Neural crest cell (in vitro differentiated cells): Measurements from ENCODE around the gene MORC2. TPM values are rescaled to one million over a fixed set of nuclear protein-coding genes. Genes with fewer than 3 reads are reported as not detected.

Experiments used
- DNase-seq: peaks from one replicate; pipeline ENCODE4 v3.0.0; 2021; ENCODE audit warnings: low read depth, mixed read lengths, low spot score
- H3K27ac Mint-ChIP-seq: one replicate; pipeline ENCODE4 v1.8.0; 2021; ENCODE audit warnings: mild to moderate bottlenecking, mixed read lengths; ENCODE audit not compliant: unreplicated experiment
- H3K27me3 Mint-ChIP-seq: 2 replicates; pipeline ENCODE4 v1.8.0; 2021; ENCODE audit warnings: low read depth, mild to moderate bottlenecking, mixed read lengths
- H3K36me3 Mint-ChIP-seq: 2 replicates; pipeline ENCODE4 v1.8.0; 2021; ENCODE audit warnings: low read depth, mild to moderate bottlenecking, mixed read lengths
- H3K4me1 Mint-ChIP-seq: 2 replicates; pipeline ENCODE4 v1.8.0; 2021; ENCODE audit warnings: mixed read lengths
- H3K4me3 Mint-ChIP-seq: one replicate; pipeline ENCODE4 v1.8.0; 2021; ENCODE audit warnings: mild to moderate bottlenecking, mixed read lengths
- H3K9me3 Mint-ChIP-seq: 2 replicates; pipeline ENCODE4 v1.8.0; 2021; ENCODE audit warnings: mixed read lengths
- CTCF ChIP-seq: fragments of 200-600 bp; sonication (generic); conservative IDR thresholded peaks from 2 replicates; pipeline ENCODE4 v1.5.0; 2021; ENCODE audit warnings: antibody characterized with exemption, mild to moderate bottlenecking
- total RNA-seq: library from RNA; stranded (reverse); gene quantifications from 2 replicates; pipeline ENCODE4 v1.2.1, GENCODE V29; 2021

The MORC2 gene
- total RNA-seq, 1 donor from 2014 or later = 38.8 TPM

DNA sequence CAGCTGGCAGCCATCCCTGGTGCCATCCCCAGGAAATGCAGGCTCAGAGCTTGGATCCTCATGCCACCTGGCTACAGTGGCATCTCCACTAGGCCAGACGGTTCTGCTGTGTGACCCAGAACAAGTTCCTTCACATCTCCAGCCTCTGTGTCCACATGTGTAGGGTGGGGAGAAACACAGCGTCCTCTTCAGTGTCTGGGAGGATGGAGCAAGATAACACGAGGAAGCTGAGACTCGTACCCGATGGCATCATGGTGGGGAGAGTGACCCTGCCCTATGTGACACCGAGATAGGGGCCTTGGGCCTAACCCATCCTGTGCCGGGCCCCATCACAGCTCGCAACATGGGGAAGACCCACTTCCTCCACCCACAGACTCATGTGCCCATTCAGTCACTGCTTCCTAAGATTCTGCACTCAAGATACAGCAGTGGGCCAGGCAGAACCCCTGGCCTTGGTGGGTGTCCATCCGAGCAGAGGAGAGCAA, 78.5 kb downstream of the MORC2 start:
- no peaks in the 10 kb centered on the region for H3K9me3 Mint-ChIP-seq
- no peak overlapping the region for H3K4me3 Mint-ChIP-seq
- H3K27me3 Mint-ChIP-seq = no peaks in the 10 kb centered on the region
- no peak overlapping the region for H3K27ac Mint-ChIP-seq
- TF ChIP-seq CTCF = no peak
- no peak for DNase-seq
- H3K4me1 Mint-ChIP-seq = no peaks in the 10 kb centered on the region
- no peaks in the 10 kb centered on the region for H3K36me3 Mint-ChIP-seq

- H3K27me3 Mint-ChIP-seq = no peaks in the 10 kb centered on the region
- H3K4me3 Mint-ChIP-seq = no peak overlapping the region
- TF ChIP-seq CTCF = no peak
- H3K9me3 Mint-ChIP-seq = no peaks in the 10 kb centered on the region
- no peaks in the 10 kb centered on the region for H3K4me1 Mint-ChIP-seq
- H3K36me3 Mint-ChIP-seq = no peaks in the 10 kb centered on the region
- no peak for DNase-seq
- no peak overlapping the region for H3K27ac Mint-ChIP-seq
Measured at GRCh38 chr22:30889268-30889995, 79.1 kb downstream of the MORC2 start.

DNA sequence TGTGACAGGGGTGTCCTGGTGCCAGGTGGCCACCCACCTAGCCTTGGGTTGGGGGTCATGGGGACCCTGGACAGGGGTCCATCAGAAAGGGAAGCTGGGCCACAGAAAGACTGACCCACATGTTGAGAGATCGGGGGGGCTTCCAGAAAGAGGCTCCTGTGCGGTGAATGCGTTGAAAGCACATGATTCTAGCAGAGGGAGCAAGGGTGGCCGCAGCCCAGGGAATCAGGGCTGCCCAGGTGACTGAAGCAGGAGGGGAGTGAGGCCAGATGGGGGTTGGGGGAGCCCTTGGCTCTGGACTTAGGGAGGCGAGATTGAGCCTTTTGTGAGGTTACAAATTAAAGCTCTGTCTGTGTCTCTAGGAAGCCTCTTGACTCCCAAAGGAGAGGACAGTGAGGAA, 80.7 kb downstream of the MORC2 start:
- H3K9me3 Mint-ChIP-seq = no peaks in the 10 kb centered on the region
- DNase-seq = no peak
- TF ChIP-seq CTCF = no peak
- H3K4me1 Mint-ChIP-seq = no peaks in the 10 kb centered on the region
- H3K36me3 Mint-ChIP-seq = no peaks in the 10 kb centered on the region
- no peak overlapping the region for H3K27ac Mint-ChIP-seq
- H3K27me3 Mint-ChIP-seq = no peaks in the 10 kb centered on the region
- no peak overlapping the region for H3K4me3 Mint-ChIP-seq

DNA sequence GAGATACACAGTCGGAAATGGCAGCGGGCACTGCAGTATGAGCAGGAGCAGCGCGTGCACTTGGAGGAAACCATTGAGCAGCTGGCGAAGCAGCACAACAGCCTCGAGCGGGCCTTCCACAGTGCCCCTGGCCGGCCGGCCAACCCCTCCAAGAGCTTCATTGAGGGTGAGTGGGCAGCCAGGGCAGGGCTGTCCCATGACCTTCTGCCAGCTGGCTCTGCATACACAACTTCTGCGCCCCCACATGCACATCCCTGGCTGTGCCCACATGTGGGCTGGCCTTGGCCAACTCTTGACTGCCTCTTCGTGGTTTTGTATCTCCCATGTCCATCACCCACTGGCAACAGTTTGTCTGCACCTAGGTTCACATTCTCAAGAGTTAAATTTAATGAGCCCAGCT, 81.1 kb downstream of the MORC2 start:
- TF ChIP-seq CTCF = no peak
- no peaks in the 10 kb centered on the region for H3K9me3 Mint-ChIP-seq
- H3K36me3 Mint-ChIP-seq = no peaks in the 10 kb centered on the region
- no peak for DNase-seq
- no peak overlapping the region for H3K4me3 Mint-ChIP-seq
- H3K4me1 Mint-ChIP-seq = no peaks in the 10 kb centered on the region
- no peaks in the 10 kb centered on the region for H3K27me3 Mint-ChIP-seq
- H3K27ac Mint-ChIP-seq = no peak overlapping the region

- no peak overlapping the region for H3K4me3 Mint-ChIP-seq
- no peaks in the 10 kb centered on the region for H3K36me3 Mint-ChIP-seq
- H3K9me3 Mint-ChIP-seq = no peaks in the 10 kb centered on the region
- H3K4me1 Mint-ChIP-seq = no peaks in the 10 kb centered on the region
- H3K27me3 Mint-ChIP-seq = no peaks in the 10 kb centered on the region
- no peak for TF ChIP-seq CTCF
- H3K27ac Mint-ChIP-seq = no peak overlapping the region
- no peak for DNase-seq
Measured at GRCh38 chr22:30885591-30885990, 83.0 kb downstream of the MORC2 start.
